Stimulated activated CD4-positive, alpha-beta T cell treated with anti-CD3 and anti-CD28 coated beads, Interleukin-4, amount 100 ng/mL, for 4 hours (primary cell): ENCODE measurements around the gene OSBPL5.

ENCODE experiments used
- DNase-seq, 2 experiments: peaks; one replicate each; pipeline ENCODE4 v3.0.0-alpha.2; 2020

OSBPL5 gene, protein sequence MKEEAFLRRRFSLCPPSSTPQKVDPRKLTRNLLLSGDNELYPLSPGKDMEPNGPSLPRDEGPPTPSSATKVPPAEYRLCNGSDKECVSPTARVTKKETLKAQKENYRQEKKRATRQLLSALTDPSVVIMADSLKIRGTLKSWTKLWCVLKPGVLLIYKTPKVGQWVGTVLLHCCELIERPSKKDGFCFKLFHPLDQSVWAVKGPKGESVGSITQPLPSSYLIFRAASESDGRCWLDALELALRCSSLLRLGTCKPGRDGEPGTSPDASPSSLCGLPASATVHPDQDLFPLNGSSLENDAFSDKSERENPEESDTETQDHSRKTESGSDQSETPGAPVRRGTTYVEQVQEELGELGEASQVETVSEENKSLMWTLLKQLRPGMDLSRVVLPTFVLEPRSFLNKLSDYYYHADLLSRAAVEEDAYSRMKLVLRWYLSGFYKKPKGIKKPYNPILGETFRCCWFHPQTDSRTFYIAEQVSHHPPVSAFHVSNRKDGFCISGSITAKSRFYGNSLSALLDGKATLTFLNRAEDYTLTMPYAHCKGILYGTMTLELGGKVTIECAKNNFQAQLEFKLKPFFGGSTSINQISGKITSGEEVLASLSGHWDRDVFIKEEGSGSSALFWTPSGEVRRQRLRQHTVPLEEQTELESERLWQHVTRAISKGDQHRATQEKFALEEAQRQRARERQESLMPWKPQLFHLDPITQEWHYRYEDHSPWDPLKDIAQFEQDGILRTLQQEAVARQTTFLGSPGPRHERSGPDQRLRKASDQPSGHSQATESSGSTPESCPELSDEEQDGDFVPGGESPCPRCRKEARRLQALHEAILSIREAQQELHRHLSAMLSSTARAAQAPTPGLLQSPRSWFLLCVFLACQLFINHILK

DNA sequence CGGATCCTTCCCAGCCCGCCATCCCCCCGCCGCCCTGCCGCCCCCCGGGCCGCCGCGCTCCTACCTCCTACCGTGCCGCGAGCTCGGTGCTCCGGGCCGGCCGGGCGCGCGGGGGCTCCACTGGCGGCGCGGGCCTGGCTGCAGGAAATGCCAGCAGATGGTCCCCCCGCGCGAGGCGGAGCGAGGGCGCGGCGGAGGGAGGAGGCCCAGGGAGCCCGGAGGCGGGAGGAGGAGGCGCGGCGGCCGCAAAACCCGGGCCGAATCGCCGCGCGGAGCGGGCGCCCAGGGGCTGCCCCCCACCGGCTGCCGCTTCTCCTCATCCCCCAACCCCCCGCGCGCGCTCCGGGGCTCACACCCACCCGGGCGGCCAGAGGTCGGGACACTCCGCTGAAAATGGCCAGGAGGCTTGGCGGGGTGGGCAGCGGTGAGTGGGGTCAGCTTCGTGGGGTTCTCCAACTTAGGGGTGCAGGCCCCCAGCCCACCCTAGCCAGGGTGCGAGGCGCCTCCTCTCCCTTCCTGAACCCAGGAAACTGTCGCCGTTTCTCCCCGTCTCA is at the start of gene OSBPL5:
Gene OSBPL5 (minus strand): TSS at position 159 of the 554 bp plus-strand sequence. CDS start 36,162 bp downstream, outside the sequence.
- DNase-seq: peak; percentile 30 to 56

DNA sequence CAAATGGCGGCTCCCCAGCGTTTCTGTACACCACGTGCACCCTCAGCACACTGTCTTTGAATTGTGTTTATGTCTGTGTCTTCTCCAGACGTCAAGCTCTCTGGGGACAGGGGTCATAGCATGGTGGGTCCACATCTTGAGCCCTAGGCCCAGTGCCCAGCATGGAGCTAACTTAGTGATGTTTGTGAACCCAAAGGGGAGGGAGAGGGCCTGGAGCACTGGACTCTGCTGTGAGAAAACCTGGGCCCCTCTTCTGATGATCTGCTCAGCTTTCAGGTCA is 49.2 kb upstream of the OSBPL5 start:
- DNase-seq: no peak

DNA sequence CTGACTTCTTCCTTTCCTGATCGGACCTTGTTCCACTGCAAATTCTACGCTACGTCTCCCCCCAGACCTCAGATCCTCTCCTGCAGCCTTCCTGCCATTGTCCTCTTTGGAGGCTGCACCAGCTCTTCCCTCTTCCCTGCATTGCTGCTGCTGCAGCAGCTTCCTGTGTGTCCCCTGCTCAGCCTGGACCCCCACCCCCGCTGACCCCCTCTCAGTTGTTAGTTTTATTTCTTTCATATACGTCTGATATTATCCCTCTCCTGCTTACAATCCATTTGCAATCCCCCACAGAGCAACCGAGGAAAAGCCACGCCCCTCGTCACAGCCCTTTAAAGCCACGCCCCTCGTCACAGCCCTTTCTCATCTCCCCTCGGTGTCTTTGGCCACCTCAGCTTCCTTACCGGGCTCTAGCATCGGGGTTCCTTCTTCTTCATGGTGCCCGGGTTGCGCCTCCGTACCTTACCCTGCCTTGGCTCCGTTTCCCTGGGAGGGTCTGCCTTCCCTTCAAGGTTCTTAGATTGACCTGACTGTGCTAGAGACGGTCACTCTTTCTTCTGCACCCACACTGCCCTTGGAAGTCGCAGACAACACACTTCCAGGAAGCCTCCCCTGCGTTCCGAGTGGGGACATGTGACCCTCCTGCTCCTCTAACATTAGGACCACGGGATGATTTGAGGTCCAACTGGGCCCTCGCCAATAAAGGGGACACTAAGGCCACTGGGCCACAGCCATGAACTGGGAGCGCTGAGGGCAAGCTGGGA is 48.7 kb upstream of the OSBPL5 start:
- DNase-seq: no peak

DNA sequence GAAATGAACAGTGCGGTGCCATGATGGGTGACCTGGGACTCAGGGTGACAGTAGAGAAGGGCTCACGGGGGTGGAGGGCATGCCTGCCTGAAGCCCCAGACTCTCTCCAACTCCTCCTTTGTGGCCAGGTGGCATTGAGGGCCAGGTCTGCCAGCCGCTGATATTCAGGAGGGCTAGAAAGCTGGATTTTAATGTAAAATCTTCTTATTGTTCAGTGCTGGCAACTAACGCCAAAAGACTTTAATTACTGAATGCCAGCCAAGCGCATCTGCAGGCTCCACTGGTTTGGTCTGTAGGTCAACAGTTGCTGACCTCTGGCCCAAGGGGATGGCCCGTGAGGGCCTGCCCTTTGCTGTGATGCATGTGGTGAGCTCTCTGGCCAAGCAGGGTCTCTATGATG is 43.2 kb upstream of the OSBPL5 start:
- DNase-seq: no peak

DNA sequence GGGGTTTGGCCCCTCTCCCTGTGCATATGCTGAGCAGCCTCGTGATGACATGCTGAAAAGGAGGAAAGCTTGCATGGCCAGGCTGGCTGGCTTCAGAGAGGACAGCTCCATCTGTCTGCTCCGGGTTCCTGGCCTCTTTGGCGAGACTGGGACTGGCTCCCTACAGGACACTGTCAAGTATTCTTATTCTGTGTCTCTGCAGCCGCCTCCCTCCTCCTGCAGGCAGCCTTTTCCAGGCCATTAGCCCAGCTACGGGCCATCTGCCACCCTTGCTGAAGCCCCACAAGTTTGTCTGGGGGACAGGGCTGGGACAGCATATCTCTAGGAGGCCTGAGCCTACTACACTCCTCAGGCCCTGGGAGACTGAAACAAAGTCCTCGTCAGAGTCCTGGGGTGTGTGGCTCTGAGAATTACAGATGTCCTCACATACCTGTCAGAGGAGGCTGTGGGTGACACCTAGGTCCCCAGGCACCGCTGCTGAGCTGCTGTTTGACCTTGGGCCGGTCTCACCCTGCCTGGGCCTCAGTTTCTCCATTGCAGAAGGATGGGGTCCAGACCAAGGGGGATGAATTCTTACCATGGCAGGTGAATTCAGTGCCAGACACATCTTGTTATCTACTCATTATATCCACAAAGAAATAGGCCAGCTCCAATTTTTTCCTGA is 42.5 kb upstream of the OSBPL5 start:
- no peak for DNase-seq

DNA sequence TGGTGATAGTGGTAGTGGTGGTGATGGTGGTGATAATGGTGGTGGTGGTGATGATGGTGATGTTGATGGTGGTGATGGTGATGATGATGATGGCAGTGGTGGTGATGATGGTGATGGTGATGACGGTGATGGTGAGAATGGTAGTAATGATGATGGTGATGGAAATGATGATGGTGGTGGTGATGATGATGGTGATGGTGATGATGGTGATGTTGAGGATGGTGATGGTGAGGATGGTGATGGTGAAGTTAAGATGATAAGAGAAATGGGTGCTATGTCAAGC is 41.8 kb upstream of the OSBPL5 start:
- DNase-seq: no peak

DNA sequence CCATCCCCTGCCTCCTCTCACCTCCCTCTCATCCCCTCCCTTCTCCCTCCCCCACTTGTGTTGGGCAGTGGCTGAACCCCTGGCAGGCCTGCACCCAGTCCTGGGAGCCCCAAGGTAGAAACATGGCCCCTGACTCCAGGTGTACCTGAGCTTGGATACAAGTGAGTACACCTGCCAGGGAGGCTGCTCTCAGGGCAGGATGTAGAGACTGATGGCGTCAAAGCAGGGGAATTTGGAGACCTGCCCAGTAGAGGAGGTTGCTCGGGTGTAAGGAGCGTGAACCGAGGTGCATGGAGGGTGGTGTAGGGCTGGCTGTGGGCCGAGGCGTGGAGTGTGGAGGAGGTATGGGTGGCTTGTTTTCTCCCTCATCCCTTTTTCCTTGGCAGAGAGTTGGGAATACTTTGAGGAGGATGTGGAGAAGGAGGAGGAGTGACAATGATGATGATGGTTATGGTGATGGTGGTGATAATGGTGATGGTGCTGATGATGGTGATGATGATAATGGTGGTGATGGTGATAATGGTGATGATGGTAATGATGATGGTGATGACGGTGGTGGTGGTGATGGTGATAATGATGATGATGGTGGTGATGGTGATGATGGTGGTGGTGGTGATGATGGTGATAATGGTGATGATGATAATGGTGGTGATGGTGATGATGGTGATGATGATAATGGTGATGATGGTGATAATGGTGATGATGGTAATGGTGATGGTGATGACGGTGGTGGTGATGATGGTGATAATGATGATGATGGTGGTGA is 41.2 kb upstream of the OSBPL5 start:
- no peak for DNase-seq

DNA sequence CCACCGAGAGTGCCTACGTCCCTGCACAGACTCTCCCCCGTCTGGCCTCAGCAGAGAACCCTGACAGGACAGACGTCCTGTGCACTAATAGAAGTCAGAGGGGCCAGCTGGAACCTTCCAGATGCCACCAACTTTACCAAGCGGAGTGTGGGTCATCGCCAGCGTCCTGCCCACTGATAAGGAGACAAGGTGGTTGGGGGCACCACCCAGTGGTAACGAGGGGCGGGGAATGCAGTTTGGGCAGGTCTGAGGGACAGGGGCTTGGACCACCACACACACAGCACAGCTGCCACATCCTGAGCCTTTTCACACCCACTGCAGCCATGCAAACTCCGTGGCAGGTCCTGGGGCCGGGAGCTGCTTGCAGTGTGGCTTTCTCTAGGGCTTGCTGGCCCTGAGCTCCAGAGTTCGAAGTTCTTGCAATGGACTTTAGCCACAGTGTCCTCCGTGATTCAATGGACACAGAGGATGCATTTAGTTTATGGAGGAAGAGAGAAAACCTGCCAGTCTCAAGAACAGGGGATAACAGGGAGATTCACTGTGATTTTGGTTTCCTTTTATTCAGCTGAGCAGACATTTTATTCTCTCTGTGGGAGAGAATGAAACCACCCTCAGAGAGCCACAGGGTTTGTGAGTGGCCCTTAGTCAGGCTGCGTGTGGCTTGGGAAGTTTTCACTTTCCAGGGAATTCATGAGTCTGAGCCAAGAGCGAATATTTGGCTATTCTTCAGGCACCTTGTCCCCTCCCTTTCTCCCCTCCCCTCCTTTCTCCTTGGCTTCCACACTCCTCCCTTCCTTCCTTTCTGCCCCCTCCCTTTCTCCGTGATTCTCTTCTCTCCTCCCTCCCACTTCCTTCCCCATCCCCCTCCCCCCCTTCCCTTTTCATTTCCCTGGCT is 40.4 kb upstream of the OSBPL5 start:
- no peak for DNase-seq

DNA sequence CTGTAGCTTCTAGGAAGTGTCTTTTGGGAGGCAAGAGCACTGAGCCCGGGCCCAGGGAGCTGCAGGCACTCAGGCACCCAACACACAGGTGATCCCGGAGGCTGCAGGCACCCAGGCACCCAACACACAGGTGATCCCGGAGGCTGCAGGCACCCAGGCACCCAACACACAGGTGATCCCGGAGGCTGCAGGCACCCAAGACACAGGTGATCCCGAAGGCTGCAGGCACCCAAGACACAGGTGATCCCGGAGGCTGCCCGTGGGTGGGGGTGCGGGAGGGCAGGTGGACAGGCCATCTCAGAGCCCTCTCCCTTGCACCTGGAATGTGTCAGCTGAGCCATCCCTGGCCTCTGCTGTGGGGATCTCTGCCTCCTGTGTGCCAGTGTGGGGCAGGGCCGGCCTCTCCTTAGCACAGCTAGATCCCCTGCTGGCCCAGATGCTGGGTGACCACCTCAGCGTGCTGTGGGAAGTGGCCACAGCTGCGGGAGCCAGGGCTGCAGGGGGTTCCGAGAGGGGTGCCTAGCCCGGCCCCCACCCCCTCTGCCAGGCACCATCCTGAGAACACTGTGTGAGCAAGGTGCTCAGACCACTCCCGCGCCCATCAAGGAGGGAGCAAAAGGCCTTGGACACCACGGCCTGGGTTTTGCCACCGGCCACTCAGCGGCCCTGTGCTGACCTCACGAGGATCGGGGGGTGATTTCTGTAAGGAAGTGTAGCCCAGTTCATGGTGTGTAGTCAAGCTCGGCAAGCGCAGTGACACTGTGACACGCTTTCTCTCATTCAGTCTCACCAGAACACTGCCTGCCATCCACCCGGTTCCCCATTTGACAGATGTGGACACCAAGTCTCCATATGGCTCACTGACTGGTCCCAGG is 39.3 kb upstream of the OSBPL5 start:
- DNase-seq: no peak

DNA sequence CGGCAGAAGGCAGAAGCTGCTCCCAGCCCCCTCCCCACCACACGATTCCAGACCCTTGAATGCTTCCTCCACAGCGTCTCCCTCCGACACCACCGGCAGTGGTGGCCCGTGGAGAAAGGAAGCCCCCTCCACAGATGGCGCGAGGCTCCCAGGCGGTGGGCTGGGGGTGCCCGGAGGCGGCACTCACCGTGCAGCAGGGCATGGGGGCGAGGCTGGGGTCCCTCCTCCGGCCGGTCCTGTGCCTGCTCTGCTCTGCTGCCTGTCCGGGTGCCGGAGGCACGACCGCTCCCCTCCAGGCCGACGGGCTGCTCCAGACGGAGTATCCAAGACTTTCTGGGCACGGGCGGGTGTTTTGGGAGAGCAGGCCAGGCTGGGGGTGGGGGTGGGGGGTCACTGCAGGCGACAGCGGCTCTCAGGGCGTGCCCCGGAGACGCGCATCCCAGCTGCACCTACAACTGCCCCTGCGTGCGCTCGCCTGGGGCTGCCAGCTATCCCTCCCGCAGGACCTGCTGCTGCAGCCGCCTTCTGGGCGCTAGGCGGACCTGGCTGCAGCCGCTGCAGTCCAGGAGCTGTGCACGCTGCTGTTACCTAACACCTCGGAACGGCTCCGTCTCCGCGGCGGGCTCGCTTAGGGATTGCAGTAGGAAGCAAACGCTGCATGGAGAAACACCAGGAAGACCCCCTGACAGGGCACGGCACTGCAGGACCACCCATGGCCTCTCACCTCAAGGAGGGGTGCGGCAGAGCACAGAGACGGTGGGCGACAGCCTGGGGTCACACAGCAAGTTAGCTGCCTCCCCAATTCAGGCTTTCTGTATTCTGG is 38.3 kb upstream of the OSBPL5 start:
- no peak for DNase-seq

DNA sequence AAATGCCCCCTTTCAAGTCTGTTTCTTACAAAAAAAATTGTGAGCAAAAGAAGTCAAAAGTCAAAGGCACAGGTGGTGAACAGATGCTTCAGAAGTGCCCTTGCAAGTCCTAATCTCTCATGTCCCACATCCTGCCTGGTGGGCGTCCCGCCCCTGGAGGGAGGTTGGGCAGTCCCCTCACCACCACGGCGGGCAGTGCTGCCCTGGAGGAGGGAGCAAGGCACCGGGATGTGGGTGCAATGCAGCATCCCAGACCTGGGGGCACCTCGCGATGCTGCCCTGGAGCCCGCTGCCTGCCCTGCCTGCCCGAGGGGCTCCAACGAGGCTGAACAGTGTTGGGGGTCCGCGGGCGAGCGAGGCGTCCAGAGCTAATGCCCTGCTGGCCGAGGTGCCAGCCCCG is 37.6 kb upstream of the OSBPL5 start:
- DNase-seq: no peak

DNA sequence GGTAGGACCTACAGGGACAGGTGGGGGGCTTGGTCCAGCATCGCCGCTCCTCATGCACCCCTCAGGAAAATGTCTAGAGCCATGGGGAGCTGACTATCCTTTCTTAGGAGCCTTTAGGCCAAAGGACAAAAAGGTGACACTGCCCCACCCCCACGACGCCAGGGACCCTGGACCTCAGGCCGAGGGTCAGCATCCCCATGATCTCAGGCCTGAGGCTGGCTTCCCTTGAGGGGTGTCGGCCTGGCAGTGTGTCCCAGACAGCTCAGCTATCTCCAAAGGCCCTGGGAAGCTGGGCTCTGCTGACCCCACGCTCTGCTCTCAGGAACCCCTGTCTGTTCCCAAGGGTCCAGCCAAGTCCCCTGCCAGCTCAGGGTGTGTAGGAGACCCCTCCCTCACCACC is 37.2 kb upstream of the OSBPL5 start:
- DNase-seq: no peak

DNA sequence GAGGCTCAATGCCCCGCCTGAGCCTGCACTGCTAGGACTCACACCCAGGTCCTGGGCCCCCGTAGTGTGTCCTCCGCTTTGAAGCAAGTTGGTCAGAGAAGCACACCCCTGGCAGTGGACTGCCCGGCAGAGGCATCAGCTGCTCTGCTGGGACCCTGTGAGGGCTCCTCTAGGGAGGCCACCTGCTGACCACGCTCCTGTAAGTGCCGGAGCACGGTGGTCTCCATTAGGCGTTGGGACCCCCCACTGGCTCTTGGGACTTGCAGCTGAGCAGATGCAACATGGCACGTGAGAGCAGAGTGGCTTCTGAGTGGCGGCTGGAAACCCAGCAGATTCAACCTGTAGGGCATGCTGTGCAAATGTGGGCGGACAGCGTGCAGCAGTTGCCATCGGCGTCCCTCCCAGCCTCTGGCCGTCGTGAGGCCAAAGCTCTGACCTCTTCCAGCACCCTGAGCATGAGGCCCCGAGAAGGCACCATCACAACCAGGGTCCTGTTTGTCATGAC is 36.6 kb upstream of the OSBPL5 start:
- DNase-seq: no peak

DNA sequence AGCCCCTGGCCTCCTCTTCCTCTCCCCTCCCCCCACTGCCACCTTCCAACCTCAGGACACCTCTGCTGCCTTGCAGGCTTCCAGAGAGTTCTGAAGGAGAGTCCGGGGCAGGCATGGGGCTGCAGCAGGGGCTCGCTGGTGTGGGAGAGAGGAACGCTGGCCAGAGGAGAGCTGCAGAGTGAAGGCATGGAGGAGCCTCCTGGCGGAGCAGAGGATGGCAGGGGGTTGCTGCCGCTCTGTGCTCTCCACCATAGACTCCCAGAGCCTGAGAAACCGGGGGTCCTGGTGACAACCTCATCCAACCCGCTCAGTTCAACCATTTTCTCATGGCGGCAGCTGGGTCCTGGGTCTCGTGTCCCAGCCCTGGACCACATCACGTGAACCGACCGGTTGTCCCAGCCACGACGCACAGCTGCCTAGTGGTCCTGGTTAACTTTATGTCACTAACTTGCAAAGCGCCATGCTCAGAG is 36.0 kb upstream of the OSBPL5 start:
- DNase-seq: no peak

DNA sequence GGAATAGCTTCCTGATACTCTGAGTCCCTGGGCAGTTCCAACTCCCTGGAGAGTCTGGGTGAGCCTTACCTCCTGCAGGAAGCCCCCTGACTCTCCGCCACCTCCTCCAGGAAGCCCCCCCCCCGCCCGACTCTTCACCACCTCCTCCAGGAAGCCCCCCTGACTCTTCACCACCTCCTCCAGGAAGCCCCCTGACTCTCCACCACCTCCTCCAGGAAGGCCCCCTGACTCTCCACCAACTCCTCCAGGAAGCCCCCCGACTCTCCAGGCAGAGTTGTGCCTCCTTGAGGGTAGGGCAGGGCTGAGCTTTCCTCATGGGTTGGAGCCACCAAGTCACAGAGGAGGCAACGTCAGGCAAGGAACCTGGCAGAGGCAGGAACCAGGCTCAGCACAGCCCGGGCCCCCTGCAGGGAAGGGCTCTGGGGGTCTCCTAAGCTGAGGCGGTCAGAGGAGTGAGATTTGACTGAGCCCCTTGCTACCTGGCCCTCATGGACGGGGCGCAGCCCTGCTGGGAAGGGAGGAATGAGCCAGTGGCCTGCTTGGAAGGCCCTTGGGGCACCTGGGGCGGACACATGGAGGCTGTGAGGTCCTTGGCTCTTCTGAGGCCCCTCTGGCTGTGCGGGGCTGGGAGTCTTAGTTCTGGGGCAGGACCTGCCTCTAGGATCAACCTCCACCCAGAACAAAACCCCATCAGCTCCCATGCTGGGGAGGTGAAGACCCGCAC is 35.4 kb upstream of the OSBPL5 start:
- no peak for DNase-seq

DNA sequence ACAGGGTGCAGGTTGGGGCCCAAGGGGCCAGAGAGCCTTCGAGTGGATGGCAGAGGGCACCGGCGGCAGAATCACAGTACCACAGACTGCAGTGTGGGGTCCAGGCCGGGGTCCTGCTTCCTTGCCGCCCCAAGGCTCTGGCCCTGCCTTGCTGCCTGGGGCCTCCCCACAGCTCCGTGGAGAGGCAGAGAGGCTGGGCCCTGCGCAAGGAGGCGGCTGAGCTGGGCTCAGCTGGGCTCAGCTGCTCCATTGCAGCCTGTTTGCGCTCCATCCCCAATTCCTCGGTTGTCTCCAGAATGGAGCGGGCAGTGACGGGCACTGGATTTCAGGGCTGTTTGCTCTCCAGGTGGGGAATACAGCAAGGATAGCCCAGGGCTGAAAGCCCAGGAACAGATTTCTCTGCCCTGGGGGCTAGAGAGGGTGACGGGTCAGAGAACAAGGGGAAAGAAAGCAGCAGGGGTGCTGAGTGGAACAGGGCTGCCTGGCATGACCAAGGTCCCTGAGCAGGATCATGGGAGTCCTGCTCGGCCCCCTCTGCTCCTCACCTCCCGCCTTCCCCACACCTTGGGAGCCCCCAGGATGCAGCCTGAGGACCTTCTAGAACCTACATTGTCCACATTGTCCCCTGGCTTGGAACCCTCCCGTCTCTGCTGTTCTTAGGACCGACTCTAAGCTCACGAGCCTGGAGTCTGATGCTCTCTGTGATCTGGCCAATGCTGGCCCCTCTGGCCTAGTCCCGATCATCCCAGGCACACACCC is 34.6 kb upstream of the OSBPL5 start:
- DNase-seq: no peak

DNA sequence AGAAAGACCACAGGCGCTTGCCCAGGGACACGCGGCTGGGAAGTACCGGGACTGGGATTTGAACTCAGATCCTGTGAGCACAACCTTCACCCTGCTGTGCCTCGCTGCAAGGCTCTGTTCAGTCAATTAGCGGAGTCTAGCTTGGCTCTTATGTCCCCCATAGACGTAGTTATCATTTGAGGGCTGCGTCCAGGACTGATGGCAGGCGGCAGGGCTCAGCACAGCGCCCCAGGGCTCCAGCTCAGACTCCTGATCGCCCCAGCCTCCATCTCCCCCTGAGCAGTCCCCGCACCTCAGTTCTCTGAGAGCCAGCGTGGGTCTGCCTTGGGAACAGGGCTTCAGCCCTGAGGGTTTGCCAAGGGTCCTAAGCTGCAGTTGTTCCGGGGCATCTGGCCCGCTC is 33.7 kb upstream of the OSBPL5 start:
- DNase-seq: no peak
